Posterior vena cava (tissue), 2 donors: ENCODE results near the gene BRINP1. TPM values are rescaled to one million over a fixed set of nuclear protein-coding genes. Genes with fewer than 3 reads are reported as not detected.

Source experiments
- DNase-seq: peaks from one replicate; pipeline ENCODE4 v3.0.0-alpha.2; 2020; ENCODE audit warnings: low spot score
- intact Hi-C, 2 donors: fragments of 100-400 bp; cut with DNase I; formaldehyde crosslinking; loops; one replicate each; pipeline versions ENCODE4 v1.14.1 to v1.14.2; 2022 to 2023
- long read RNA-seq, 2 donors: library from polyadenylated mRNA; unstranded; transcript quantifications; one replicate each; pipeline ENCODE4 v2.0.0, GENCODE V29; 2020 to 2021
- total RNA-seq, 2 donors: library from RNA; stranded (reverse); fragmentation: NEBNext Ultra II Directional; extraction: Animal tissue kit (Norgen Biotek cat#: 25700); gene quantifications; one replicate each; pipeline ENCODE4 v1.2.1, GENCODE V29; 2021
- donor health status: DM: yes; HTN: yes; CAD: no.
- donor health status: DM: yes; HTN: yes; CAD: no.

BRINP1 gene, protein sequence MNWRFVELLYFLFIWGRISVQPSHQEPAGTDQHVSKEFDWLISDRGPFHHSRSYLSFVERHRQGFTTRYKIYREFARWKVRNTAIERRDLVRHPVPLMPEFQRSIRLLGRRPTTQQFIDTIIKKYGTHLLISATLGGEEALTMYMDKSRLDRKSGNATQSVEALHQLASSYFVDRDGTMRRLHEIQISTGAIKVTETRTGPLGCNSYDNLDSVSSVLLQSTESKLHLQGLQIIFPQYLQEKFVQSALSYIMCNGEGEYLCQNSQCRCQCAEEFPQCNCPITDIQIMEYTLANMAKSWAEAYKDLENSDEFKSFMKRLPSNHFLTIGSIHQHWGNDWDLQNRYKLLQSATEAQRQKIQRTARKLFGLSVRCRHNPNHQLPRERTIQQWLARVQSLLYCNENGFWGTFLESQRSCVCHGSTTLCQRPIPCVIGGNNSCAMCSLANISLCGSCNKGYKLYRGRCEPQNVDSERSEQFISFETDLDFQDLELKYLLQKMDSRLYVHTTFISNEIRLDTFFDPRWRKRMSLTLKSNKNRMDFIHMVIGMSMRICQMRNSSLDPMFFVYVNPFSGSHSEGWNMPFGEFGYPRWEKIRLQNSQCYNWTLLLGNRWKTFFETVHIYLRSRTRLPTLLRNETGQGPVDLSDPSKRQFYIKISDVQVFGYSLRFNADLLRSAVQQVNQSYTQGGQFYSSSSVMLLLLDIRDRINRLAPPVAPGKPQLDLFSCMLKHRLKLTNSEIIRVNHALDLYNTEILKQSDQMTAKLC
- 1 to 10 TPM in 1 of 2 donors, under 1 TPM in 1; 0.86 to 2.5 TPM for total RNA-seq
- long read RNA-seq, donor 1, partial matches to known transcripts = 1 of 1 reads
- long read RNA-seq, donor 1, other reads (novel, unspliced or antisense) = 0 of 1 reads
- long read RNA-seq, donor 2 = 0 reads

DNA sequence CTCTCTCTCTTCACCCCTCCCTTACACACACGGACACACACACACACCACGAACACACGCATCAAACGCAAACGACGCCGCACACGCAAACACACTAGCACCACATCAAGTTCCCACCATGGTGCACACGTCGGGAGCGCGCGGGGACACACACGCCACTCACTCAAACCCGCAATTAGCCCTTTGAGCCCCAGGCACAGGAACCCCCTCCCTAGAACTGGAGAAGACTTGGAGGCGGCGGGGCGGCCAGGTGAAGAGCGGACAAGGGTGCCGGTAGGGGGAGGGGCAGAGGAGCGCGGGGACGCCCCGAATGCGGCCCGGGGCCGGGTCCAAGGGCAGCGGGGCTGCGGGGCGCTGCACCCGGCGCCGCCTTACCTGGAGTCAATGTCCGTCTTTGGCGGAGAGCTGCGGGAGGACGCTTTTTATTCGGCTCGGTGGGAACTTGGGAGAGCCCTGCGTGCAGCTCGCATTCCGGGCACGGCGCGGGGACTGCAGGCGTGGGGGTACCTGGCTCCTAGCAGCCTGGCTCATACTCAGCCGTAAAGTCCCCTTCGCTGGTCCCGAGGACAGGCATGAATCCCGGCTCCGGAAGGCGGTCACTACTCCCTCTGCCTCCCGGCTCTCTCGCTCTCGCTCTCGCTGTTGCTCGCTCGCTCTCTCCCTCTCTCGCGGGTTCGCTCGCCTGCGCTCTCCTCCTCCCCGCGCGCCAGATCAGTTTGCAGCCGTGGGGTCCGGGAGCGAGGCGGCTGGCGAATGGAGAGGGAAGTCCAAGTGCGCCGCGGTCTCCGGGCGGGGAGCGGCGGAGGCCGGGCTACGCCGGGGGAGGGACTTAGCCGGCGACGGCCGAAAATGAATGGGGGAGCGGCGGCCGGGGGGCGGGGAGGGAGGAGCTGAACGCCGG lies at the start of gene BRINP1:
TSS of gene BRINP1 (minus strand) at position 755 of the 901 bp plus-strand sequence. CDS start 56,080 bp downstream, outside the sequence.
- DNase-seq = peak; percentile 83
- intact Hi-C loops = no loop called here

DNA sequence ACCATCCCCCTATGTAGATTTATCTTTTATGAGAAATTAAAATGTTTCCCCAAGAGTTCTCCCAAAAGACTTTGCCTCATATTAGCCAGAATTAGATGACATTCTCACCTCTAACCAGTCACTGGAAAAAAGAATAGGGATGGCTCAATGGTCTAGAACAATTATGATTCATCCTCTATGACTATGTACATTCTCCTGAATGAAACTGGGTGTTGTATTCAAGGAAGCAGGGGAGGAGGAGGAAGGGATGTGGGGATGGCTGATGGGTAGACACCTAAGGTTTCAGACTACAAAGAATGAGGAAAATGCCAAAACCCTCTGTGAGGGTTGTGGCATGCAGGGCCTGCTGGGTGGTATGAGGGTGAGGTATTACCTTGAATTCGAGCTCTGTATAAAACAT lies 49.5 kb upstream of the BRINP1 start:
- no peak for DNase-seq
- intact Hi-C loops = no loop called here

GRCh38 chr9:119416793-119417192 lies 47.6 kb upstream of the BRINP1 start:
- intact Hi-C loops = no loop called here
- DNase-seq = no peak

DNA sequence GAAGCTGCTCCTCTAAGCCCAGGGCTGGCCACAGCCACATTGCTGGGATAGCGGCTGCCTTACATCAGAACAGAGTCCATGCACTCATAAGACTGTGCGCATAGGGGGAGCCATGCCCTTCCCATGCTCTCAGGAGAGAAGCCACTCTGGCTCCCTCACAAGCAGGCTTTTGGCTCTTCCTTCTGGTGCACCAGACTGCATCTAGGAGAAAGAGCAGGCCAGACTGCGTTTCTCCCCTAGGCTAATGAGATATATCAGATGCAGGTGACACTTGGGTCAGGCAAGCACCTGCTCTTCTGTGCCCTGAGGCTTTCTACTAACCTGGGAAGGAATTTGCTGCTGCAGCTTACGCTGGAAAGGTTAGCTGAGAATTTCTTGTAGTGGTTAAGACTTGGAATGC lies 43.2 kb upstream of the BRINP1 start:
- no peak for DNase-seq
- intact Hi-C loops = no loop called here

- no peak for DNase-seq
- intact Hi-C loops = no loop called here
These were observed 40.3 kb upstream of the BRINP1 start for GRCh38 chr9:119409552-119409951.

- DNase-seq = no peak
- intact Hi-C loops = no loop called here
These were observed 31.4 kb upstream of the BRINP1 start for GRCh38 chr9:119400606-119401005.

DNA sequence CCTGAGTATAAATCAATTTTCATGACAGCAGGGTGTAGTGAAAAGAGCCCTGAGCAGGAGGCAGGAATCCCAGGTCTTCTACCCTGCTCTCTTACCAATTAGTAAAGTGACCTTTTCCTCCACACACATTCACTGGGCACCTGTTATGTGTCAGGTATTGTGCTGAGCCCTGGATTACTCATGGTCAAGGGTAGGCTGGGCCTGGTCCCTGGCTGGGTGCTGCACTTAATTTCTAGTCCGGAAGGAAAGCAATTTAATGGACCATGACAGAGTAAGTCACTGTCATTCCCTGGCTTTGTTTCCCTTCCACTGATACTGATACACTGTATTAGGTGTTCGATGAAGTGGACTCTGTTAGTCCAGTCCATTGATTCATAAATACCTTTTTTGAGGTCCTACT lies 29.1 kb upstream of the BRINP1 start:
- no peak for DNase-seq
- intact Hi-C loops = no loop called here

DNA sequence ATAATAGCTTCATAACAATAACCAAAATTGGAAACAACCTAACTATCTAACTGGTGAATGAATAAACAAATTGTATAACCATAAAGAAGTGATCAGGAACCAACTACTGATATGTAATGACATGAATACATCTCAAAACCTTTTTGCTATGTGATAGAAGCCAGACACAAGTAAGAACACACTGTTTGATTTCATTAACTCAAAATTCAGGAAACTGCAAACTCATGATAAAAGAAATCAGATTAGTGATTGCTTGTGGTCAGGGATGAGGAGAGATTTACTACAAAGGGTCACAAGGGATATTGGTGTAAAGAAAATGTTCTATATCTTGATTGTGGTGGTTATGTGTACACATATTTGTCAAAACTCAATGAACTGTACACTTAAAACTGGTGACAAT lies 22.6 kb upstream of the BRINP1 start:
- intact Hi-C loops = no loop called here
- no peak for DNase-seq

DNA sequence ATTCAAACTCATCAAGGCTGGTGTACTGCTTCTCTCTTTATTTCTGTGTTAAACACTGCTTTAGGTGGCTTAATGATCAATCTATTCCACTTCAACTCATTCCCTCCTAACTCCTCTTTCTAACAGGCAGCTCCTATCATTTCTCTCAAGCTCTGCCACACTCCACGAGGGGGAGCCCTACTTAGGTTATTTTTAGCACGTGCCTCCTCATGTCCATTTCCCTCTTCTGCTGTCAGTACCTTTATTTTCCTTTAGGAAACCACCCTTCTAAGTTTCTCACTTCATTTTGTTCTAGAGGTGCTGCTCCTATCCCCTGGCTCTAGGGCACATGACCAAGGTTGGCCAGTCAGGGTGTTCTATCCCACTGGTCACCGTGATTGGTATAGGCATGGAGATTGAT lies 6.7 kb upstream of the BRINP1 start:
- intact Hi-C loops = no loop called here
- DNase-seq = no peak

DNA sequence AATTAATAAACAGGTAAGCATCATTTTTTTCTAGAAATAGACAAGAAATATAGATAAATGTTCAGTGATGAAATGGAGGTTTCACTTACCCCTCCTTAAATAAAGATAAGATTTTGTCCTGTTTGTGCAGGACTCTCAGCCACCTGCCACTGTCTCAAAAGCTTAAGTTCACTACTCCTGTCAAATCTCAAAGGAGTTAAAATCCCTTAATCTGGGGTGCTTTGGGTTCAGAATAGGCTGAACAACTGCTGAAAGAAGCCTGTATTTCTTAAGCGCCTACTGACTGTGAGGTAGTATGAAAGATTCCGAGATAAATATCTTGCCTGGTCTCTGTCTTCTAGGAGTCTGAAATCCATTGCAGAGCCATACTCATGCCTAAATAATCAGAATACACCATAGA lies 3.7 kb upstream of the BRINP1 start:
- intact Hi-C loops = no loop called here

GRCh38 chr9:119370816-119371215 lies 1.6 kb upstream of the BRINP1 start:
- no peak for DNase-seq
- intact Hi-C loops = no loop called here

More for the DNA sequence above, 3.7 kb upstream of the BRINP1 start:
- DNase-seq = no peak

DNA sequence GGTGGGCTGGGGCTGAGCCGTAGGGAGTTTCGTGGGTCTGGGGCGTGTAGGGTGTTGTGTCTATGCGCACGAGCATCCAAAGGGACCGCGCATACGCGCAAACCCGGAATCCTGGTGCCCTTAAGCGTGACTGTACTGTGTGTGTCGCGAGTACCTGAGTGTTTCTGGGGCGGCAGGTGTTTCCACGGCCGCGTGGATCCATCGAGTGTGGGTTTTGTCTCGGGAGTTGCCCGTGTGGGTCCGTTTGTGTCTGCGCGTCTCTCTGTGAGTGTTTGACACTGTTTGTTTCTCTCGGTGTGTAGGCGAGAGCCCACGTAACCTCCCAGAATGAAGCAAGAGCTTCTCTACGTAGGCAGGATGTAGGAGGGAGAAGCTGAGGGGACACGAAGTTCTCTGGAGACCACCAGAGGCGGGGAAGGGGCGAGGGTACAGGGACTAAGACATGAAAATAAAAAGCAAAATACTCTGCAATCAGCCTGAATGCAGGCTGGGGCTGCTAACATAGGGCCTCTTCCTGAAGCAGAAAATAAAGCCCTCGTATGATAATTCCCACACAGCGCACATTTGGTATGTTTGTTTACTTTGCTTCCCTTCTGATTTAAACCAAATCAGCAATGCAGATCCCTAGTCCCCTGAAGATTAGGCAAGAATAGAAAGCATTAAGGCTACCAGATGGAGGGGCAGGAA lies 588 bp upstream of the BRINP1 start:
- DNase-seq = no peak
- intact Hi-C loops = no loop called here

- no peak for DNase-seq
- intact Hi-C loops = no loop called here
These were observed 1.1 kb downstream of the BRINP1 start for GRCh38 chr9:119368179-119368578.

DNA sequence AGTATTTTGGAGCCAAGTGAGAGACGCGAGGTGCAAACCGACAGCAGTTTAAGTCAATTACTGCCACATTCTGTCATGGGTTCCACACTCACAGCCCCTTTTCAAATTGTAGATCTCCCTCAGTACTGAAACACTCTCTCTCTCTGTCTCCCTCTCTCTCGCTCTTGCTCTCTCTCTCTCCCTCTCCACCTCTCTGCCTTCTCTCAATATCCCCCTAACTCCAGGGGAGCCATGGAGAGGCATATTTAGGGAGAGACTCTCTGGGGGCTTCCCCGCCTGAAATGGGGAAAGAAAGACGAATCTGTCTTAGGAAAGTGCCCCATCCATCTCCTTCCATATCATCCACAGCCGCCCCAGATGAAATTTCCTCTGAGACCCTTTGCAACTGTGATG lies 1.6 kb downstream of the BRINP1 start:
- DNase-seq = no peak
- intact Hi-C loops = no loop called here

DNA sequence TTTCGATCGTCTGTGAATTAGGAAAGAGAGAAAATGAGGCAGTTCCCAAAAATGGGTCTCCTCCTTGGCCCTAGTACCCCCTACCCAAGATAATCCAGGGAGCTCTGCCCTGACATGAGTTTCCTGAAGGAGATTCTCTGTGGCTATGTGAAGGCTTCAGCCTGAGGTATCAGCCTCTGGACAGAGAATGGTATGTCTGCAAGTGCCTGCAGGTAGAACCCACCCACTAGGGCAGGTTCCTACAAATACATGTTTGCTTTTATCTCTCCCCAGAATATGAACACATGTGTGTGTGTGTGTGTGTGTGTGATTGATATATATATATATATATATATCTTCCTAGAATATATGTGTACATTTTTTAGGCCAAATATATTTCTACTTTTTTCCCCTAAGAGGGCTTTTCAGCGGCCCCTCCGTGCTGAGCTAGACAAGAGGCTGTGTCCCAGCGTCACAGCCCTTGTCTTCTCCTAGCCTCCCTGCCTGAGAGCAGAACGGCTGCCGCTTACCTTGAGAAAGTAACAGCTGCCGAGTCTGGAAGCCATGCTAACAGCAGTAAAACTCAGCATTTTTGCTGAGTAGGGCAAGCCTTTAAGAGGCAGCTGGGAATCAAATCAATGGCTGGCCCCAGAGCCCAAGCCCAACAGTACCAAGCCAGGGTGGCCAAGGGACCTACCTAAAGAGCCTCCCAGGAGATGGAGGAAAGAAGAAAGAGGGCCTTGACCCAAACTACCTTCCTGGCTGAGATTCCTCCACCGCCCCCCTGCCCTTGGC lies 2.1 kb downstream of the BRINP1 start:
- intact Hi-C loops = no loop called here
- DNase-seq = no peak

GRCh38 chr9:119365291-119366027 lies 3.8 kb downstream of the BRINP1 start:
- intact Hi-C loops = no loop called here
- no peak for DNase-seq

GRCh38 chr9:119360237-119360636 lies 9.0 kb downstream of the BRINP1 start:
- DNase-seq = no peak
- intact Hi-C loops = no loop called here
